RWPE2 (cell line): ENCODE results near the gene EXPH5.
A peak's percentile ranks its signal among the peaks of the same experiment; 100 is the strongest.
"Not testable (repeated sequence)": the region's sequence is repeated elsewhere in the genome, so short reads cannot be mapped to it uniquely, and the experiment has no call there.

Experiments used
- ATAC-seq: fragments of 200-7000 bp; cut with Tn5 transposase; 3 replicates; pipeline ENCODE4 v1.9.1; 2021; ENCODE audit warnings: low read depth
- DNase-seq: peaks from one replicate; pipeline ENCODE4 v3.0.0-alpha.2; 2020; ENCODE audit warnings: low spot score
- H3K27ac ChIP-seq: fragments of 450-650 bp; 2 replicates; pipeline ENCODE4 v1.5.1; 2017; ENCODE audit warnings: mild to moderate bottlenecking; ENCODE audit not compliant: poor library complexity, severe bottlenecking
- H3K27me3 ChIP-seq: fragments of 250-450 bp; sonication (Bioruptor Pico); 2 replicates; pipeline ENCODE4 v1.5.1; 2021; ENCODE audit warnings: mild to moderate bottlenecking, moderate library complexity; ENCODE audit not compliant: insufficient read depth, poor library complexity, severe bottlenecking
- H3K36me3 ChIP-seq: fragments of 250-450 bp; sonication (Bioruptor Pico); 2 replicates; pipeline ENCODE4 v1.5.1; 2020; ENCODE audit warnings: low read depth, mild to moderate bottlenecking, moderate library complexity
- H3K4me1 ChIP-seq: fragments of 250-450 bp; sonication (Bioruptor Pico); 2 replicates; pipeline ENCODE4 v1.5.1; 2021; ENCODE audit warnings: mild to moderate bottlenecking, moderate library complexity; ENCODE audit not compliant: insufficient read depth, poor library complexity, severe bottlenecking
- H3K4me3 ChIP-seq: fragments of 250-450 bp; sonication (Bioruptor Pico); 2 replicates; pipeline ENCODE4 v1.5.1; 2021; ENCODE audit warnings: mild to moderate bottlenecking, moderate library complexity; ENCODE audit not compliant: severe bottlenecking
- H3K9me3 ChIP-seq: fragments of 250-450 bp; sonication (Bioruptor Pico); 2 replicates; pipeline ENCODE4 v1.5.1; 2021; ENCODE audit warnings: mild to moderate bottlenecking, moderate library complexity; ENCODE audit not compliant: severe bottlenecking
- CTCF ChIP-seq: fragments of 450-650 bp; IDR thresholded peaks from one replicate; pipeline ENCODE4 v1.5.1; 2017; ENCODE audit warnings: mild to moderate bottlenecking, moderate library complexity; ENCODE audit not compliant: poor library complexity, severe bottlenecking

Gene EXPH5

GRCh38 chr11:108593214-108593922 is at the start of gene EXPH5:
EXPH5 (minus strand) TSS chr11:108593768; CDS start chr11:108593536, 232 bp downstream.
- DNase-seq (peak; percentile 87), ATAC-seq (peak; percentile 95)
- TF ChIP-seq CTCF, result no peak
- Histone ChIP-seq H3K27ac (peak within 1 kb of the TSS; percentile 40), H3K27me3 (no peaks in the 10 kb centered on the region), H3K4me1 (peaks cover 11% of the 10 kb centered on the region), H3K9me3 (no peaks in the 10 kb centered on the region), H3K36me3 (no peaks in the 10 kb centered on the region), H3K4me3 (peak within 1 kb of the TSS; percentile 58)

GRCh38 chr11:108641752-108642151 is 48.2 kb upstream of the EXPH5 start:
- not testable (repeated sequence) for H3K4me3 ChIP-seq

GRCh38 chr11:108639146-108639545 is 45.6 kb upstream of the EXPH5 start:
- no peak overlapping the region for H3K27ac ChIP-seq
- H3K36me3 ChIP-seq, result no peaks in the 10 kb centered on the region
- no peaks in the 10 kb centered on the region for H3K9me3 ChIP-seq
- H3K4me1 ChIP-seq, result no peaks in the 10 kb centered on the region
- DNase-seq (no peak), ATAC-seq (no peak)
- H3K4me3 ChIP-seq, result no peak overlapping the region
- TF ChIP-seq CTCF, result no peak
- H3K27me3 ChIP-seq, result no peaks in the 10 kb centered on the region

More at GRCh38 chr11:108641752-108642151, 48.2 kb upstream of the EXPH5 start:
- DNase-seq, H3K27me3 ChIP-seq, ATAC-seq, H3K9me3 ChIP-seq, H3K4me1 ChIP-seq, H3K36me3 ChIP-seq, H3K27ac ChIP-seq: not testable (repeated sequence)

- no peak for ATAC-seq
- Histone ChIP-seq H3K4me3 (no peak overlapping the region), H3K36me3 (no peaks in the 10 kb centered on the region), H3K27ac (no peak overlapping the region), H3K4me1 (no peaks in the 10 kb centered on the region), H3K9me3 (no peaks in the 10 kb centered on the region), H3K27me3 (no peaks in the 10 kb centered on the region)
- DNase-seq, result no peak
- no peak for TF ChIP-seq CTCF
These were observed 42.7 kb upstream of the EXPH5 start for GRCh38 chr11:108636222-108636621.

- Histone ChIP-seq H3K4me3 (no peak overlapping the region), H3K36me3 (no peaks in the 10 kb centered on the region)
These were observed 41.5 kb upstream of the EXPH5 start for GRCh38 chr11:108635106-108635505.

More at GRCh38 chr11:108635106-108635505, 41.5 kb upstream of the EXPH5 start:
- ATAC-seq, result peak; percentile 17; the same call in 2 of the 3 replicates
- H3K27ac ChIP-seq, result no peak overlapping the region
- no peaks in the 10 kb centered on the region for H3K9me3 ChIP-seq
- TF ChIP-seq CTCF, result no peak
- H3K27me3 ChIP-seq, result no peaks in the 10 kb centered on the region
- H3K4me1 ChIP-seq, result no peaks in the 10 kb centered on the region
- DNase-seq, result no peak
